GM21528 (cell line): ENCODE data around the gene FAM168A.
"Not testable (repeated sequence)": the region's sequence is repeated elsewhere in the genome, so short reads cannot be mapped to it uniquely, and the experiment has no call there.

Source experiments
- ATAC-seq: cut with Tn5 transposase; IDR thresholded peaks from one replicate; pipeline ENCODE4 v1.9.1; 2021; ENCODE audit warnings: mild to moderate bottlenecking, moderate library complexity; ENCODE audit not compliant: unreplicated experiment, low FRiP score

The FAM168A gene

GRCh38 chr11:73597336-73597955 lies 466 bp downstream of the FAM168A start:
- ATAC-seq = peak; percentile 19

GRCh38 chr11:73596547-73596946 lies 1.4 kb downstream of the FAM168A start:
- ATAC-seq = no peak

- ATAC-seq = no peak
Measured at GRCh38 chr11:73592640-73593039, 5.3 kb downstream of the FAM168A start.

GRCh38 chr11:73591743-73592142 lies 6.2 kb downstream of the FAM168A start:
- no peak for ATAC-seq

DNA sequence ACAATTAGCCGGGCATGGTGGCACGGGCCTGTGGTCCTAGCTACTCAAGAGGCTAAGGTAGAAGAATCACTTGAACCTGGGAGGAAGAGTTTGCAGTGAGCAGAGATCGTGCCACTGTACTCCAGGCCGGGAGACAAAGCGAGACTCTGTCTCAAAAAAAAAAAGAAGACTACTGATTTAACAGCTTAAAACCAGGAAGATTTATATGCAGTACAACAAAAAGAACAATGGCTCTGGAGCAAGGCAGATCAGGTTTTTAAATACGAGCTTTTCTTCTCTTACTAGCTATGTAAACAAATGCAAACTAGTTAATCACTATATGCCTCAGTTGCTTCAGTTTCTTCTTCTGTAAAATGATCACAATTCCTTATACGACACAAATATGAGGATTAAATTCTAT lies 6.9 kb downstream of the FAM168A start:
- ATAC-seq = no peak

DNA sequence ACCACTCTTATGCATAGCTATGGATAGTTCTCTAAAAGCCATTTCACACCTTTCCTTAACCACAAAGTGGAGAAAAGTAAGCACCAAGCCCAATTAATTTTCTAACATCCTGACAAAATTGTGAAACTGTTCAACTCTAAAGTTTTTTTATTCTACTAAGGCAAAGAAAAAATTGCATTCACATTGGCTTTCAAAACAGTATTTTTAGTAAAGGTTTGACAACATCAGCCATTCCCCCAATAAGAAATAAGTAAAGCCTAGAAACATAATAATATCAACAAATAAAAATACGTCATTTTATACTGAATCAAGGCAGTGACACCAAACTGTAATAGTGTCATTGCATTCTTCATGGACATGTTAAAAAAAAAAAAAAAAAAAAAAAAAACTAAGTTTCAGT lies 11.1 kb downstream of the FAM168A start:
- ATAC-seq = no peak

DNA sequence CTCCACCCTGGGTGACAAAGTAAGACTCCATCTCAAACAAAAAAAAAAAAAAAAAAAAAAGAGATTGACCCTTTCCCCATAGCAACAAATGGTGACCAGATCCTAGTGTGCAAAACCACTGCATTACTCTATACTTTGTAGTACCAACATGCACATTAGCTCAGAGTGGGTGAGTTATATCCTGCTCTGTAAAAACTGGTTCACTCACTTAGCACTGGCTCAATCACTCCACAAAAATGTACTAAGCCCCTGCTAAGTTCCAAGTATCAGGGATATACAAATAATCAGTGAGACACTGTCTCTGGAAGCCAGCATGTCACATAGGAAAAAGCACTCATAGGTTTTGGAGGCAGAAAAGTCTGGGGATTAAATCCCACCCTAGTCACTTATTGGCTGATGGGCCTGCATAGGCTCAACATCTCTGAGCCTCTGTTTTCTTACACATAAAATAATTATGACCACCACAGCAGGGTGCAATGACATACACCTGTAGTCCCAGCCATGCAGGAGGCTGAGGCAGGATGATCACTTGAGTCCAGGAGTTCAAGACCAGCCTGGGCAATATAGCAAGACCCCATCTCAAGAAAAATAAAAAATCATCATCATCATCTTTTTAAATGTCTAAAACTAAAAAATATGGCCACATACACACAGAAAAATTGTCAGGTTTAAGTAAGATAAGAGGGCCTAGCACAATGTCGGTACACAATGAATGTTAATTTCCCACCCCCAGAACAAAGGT lies 11.9 kb downstream of the FAM168A start:
- ATAC-seq = no peak

- no peak for ATAC-seq
Measured at GRCh38 chr11:73584831-73585230, 13.1 kb downstream of the FAM168A start.

GRCh38 chr11:73582653-73583052 lies 15.3 kb downstream of the FAM168A start:
- ATAC-seq = no peak

DNA sequence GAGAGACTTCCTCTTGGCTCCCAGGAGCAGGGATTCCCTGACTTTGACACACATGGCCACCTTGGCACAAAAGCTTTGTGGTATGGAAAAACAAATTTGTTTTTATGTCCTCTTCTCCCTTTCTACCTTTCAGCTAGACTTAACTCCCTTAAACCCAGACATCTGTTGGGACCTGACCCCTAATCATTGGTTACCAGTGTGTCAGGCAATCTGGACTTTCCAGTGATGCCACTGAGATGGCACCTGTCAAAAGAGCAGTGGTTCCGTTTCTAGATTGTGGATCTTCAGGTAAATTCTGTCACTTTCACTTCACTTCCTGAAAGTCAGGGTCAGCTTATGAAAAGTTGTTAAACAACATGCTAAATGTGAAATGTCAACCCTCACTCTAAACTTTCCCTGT lies 17.2 kb downstream of the FAM168A start:
- ATAC-seq = not testable (repeated sequence)

GRCh38 chr11:73579641-73580434 lies 18.1 kb downstream of the FAM168A start:
- no peak for ATAC-seq

GRCh38 chr11:73578592-73579185 lies 19.2 kb downstream of the FAM168A start:
- ATAC-seq = no peak

- no peak for ATAC-seq
Measured at GRCh38 chr11:73577496-73577917, 20.4 kb downstream of the FAM168A start.

GRCh38 chr11:73576185-73576614 lies 21.7 kb downstream of the FAM168A start:
- ATAC-seq = no peak

DNA sequence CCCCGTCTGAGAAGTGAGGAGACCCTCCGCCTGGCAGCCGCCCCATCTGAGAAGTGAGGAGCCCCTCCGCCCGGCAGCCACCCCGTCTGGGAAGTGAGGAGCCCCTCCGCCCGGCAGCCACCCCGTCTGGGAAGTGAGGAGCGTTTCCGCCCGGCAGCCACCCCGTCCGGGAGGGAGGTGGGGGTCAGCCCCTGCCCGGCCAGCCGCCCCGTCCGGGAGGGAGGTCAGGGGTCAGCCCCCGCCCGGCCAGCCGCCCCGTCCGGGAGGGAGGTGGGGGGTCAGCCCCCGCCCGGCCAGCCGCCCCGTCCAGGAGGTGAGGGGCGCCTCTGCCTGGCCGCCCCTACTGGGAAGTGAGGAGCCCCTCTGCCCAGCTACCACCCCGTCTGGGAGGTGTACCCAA lies 25.9 kb downstream of the FAM168A start:
- not testable (repeated sequence) for ATAC-seq

- ATAC-seq = no peak
Measured at GRCh38 chr11:73570415-73571114, 27.3 kb downstream of the FAM168A start.

GRCh38 chr11:73566977-73567755 lies 30.7 kb downstream of the FAM168A start:
- no peak for ATAC-seq

DNA sequence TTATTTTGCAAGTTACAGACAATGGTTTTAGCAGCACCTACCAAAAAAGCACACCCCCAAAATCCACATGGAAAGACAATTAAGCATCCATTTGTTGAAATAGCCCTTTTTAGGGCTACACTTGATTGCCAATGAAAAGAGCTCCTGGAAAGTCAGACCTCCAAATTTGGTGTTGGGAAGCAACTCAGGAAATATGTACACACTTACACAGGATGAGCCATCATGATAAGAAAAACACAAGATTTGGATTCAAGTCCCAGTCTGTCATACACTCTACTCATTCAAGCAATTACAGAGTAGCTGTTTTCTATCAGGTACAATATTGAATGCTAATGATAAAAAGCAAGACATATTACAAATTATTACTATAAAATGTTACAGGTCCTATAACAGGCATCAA lies 31.5 kb downstream of the FAM168A start:
- ATAC-seq = no peak

DNA sequence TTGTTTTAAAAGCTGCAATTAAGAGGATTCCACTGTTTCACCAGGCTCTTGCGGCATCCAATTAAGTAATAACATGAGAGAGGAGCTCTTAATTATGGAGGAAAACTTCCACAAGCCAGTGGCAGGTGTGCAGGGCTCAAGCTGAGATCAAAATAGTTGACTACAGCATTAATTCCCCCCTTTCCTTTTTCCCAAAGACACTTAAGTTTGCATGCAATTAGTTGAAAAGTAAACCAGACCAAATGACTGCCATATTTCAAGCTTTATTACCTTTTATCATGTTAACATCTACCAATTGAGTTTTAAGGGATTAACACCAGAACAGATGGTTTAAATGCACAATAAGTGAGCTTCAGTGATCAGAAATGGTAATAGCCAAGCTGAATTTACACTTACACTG lies 32.1 kb downstream of the FAM168A start:
- no peak for ATAC-seq

DNA sequence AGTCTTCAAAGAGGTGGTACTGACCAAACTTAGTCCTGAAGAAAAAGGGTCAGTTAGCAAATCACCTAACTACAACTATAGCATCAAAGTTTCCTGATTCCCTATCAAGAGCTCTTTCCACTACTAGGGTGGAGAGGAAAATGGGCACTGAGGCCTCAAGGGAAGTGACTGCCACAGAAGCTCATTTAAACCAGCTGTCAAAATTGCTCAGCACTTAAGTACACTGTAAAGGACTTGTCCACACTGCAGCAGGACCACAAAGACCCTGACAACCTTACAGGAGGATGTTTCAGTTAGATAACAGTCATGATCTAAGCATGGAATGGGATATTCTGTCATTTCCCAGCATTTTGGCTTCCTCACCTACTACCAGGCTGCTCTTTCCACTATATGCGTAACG lies 33.0 kb downstream of the FAM168A start:
- ATAC-seq = no peak
